Posterior vena cava (tissue), 2 donors: ENCODE results near the gene OR6K6. TPM values are rescaled to one million over a fixed set of nuclear protein-coding genes. Genes with fewer than 3 reads are reported as not detected.

Source experiments
- DNase-seq: peaks from one replicate; pipeline ENCODE4 v3.0.0-alpha.2; 2020; ENCODE audit warnings: low spot score
- intact Hi-C, 2 donors: fragments of 100-400 bp; cut with DNase I; formaldehyde crosslinking; loops; one replicate each; pipeline versions ENCODE4 v1.14.1 to v1.14.2; 2022 to 2023
- total RNA-seq, 2 donors: library from RNA; stranded (reverse); fragmentation: NEBNext Ultra II Directional; extraction: Animal tissue kit (Norgen Biotek cat#: 25700); gene quantifications; one replicate each; pipeline ENCODE4 v1.2.1, GENCODE V29; 2021
- donor health status: DM: yes; HTN: yes; CAD: no.
- donor health status: DM: yes; HTN: yes; CAD: no.

OR6K6 gene
- total RNA-seq, 2 donors from 2014 or later, result not detected

- intact Hi-C loops, result no loop called here
- DNase-seq, result no peak
Observed at GRCh38 chr1:158799689-158800088, 45.2 kb downstream of the OR6K6 start.

DNA sequence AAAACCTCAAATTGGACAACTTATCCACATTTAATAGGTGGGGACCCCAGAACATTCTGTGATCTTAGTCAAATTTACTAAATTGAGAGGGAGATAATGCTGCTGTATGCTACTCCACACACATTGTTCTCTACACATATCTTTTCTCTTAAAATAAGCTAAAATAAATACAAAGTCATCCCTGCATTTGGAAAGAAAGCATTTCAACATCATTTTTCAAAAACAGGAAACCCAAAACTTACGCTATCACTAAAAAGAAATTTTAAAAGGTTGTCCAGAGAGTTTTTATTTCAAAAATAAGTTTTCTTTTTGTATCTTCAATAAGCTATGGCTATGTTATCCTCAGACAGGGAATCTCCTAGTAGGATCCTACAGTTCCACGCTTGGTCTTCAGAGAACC, 46.0 kb downstream of the OR6K6 start:
- intact Hi-C loops, result no loop called here
- DNase-seq, result no peak

- intact Hi-C loops, result no loop called here
- DNase-seq, result no peak
Observed at GRCh38 chr1:158801396-158801795, 46.9 kb downstream of the OR6K6 start.

DNA sequence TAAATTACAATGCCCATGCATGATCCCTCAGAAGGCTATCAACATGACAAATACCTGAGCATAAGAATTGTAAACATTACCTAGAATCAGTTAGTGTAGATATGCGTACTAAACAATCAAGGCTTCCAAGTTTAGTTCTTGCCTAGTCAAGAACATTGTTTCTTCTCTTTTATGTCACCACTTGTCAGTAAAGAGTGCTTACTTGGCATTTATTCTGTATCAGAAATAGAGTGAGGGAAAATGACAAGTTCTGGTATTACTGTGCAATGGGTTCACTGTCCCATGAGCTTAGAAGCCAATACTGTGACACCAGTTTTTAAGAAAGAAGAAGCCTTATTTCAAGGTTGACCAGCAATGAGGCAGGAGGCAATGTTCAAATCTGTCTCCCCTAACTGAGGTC, 49.2 kb downstream of the OR6K6 start:
- DNase-seq, result no peak
- intact Hi-C loops, result no loop called here

Other genes starting within 250 kb of the OR6K6 start
- not detected for gene OR6Y1, start 200.3 kb upstream of the OR6K6 start, total RNA-seq
- not detected for gene OR6P1, start 184.1 kb upstream of the OR6K6 start, total RNA-seq
- gene OR10X1, start 174.8 kb upstream of the OR6K6 start, total RNA-seq, result not detected
- gene OR10Z1, start 149.5 kb upstream of the OR6K6 start, total RNA-seq, result not detected
- gene SPTA1, start 68.0 kb upstream of the OR6K6 start, total RNA-seq, result under 1 TPM; 0.56 to 0.62 TPM
- gene OR6K2, start 54.1 kb upstream of the OR6K6 start, total RNA-seq, result not detected
- gene OR6K3, start 34.0 kb upstream of the OR6K6 start, total RNA-seq, result not detected
- not detected for gene OR6N1, start 17.5 kb downstream of the OR6K6 start, total RNA-seq
- gene OR6N2, start 26.5 kb downstream of the OR6K6 start, total RNA-seq, result not detected
- 10 to 100 TPM in 1 of 2 donors, 1 to 10 TPM in 1; 7.5 to 12.0 TPM for gene MNDA, start 76.6 kb downstream of the OR6K6 start, total RNA-seq
- gene PYHIN1, start 176.8 kb downstream of the OR6K6 start, total RNA-seq, result 1 to 10 TPM; 1.6 to 3.4 TPM